Measurements from ENCODE around the gene CNPY1.
A peak's percentile ranks its signal among the peaks of the same experiment; 100 is the strongest.

Gene CNPY1

GRCh38 chr7:155487509-155488482 is 58.6 kb downstream of the CNPY1 start:
- DNase-seq: no peak

GRCh38 chr7:155486783-155487508 is 59.4 kb downstream of the CNPY1 start:
- DNase-seq: no peak

- DNase-seq: no peak
These were observed 61.6 kb downstream of the CNPY1 start for GRCh38 chr7:155484483-155485399.

- DNase-seq: no peak
These were observed 62.5 kb downstream of the CNPY1 start for GRCh38 chr7:155483868-155484325.

GRCh38 chr7:155483245-155483644 is 63.1 kb downstream of the CNPY1 start:
- no peak for DNase-seq

GRCh38 chr7:155482511-155483183 is 63.7 kb downstream of the CNPY1 start:
- DNase-seq: peak; percentile 25

GRCh38 chr7:155481764-155482163 is 64.6 kb downstream of the CNPY1 start:
- DNase-seq: no peak

GRCh38 chr7:155477476-155477875 is 68.9 kb downstream of the CNPY1 start:
- DNase-seq: no peak

GRCh38 chr7:155471718-155472117 is 74.6 kb downstream of the CNPY1 start:
- DNase-seq: no peak

- DNase-seq: no peak
These were observed 75.4 kb downstream of the CNPY1 start for GRCh38 chr7:155470686-155471638.

- no peak for DNase-seq
These were observed 76.2 kb downstream of the CNPY1 start for GRCh38 chr7:155470186-155470487.

GRCh38 chr7:155469311-155470185 is 76.8 kb downstream of the CNPY1 start:
- no peak for DNase-seq

GRCh38 chr7:155468785-155469148 is 77.6 kb downstream of the CNPY1 start:
- DNase-seq: no peak

GRCh38 chr7:155467846-155468784 is 78.2 kb downstream of the CNPY1 start:
- DNase-seq: no peak

GRCh38 chr7:155466814-155467733 is 79.3 kb downstream of the CNPY1 start:
- no peak for DNase-seq

- DNase-seq: no peak
These were observed 80.1 kb downstream of the CNPY1 start for GRCh38 chr7:155466142-155466813.

GRCh38 chr7:155465761-155466141 is 80.6 kb downstream of the CNPY1 start:
- no peak for DNase-seq

Data from CD4-positive, alpha-beta T cell treated with Interleukin-17A for 4 hours (primary cell).